ENCODE results near the gene SAMD10.
"Not testable (repeated sequence)": the region's sequence is repeated elsewhere in the genome, so short reads cannot be mapped to it uniquely, and the experiment has no call there.

Gene SAMD10

DNA sequence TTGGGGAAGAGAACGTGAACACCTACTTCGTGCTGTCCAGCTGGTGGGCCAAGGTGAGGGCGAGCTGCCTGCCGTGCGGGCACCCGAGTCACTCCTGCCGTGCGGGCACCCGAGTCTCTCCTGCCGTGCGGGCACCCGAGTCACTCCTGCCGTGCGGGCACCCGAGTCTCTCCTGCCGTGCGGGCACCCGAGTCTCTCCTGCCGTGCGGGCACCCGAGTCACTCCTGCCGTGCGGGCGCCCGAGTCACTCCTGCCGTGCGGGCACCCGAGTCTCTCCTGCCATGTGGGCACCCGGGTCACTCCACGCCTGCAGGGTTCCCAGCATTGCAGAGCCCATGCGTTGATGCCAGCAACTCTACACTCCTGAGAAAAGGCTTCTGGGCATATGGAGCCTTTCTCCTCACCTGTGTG lies 50.0 kb downstream of the SAMD10 start:
- not testable (repeated sequence) for H3K4me3 ChIP-seq (ENCODE audit: low read depth, low read length); DNase-seq (ENCODE audit: low read depth)

DNA sequence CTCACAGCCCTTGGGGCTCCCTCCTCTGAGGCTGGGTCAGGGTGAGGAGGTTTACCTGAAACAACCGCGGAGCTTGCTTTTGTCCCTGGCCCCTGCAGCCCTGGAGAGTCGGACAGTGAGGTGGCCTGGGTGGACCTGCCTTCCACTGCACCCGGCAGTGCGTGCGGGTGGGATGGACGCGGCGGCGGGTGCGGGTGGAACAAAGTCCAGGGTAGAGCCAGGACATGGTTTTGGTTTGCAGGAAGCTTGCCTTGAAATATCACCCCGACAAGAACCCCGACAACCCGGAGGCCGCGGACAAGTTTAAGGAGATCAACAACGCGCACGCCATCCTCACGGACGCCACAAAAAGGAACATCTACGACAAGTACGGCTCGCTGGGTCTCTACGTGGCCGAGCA lies 50.4 kb downstream of the SAMD10 start:
- DNase-seq (ENCODE audit: low read depth): no peak
- H3K4me3 ChIP-seq (ENCODE audit: low read depth, low read length): no peak overlapping the region

- DNase-seq (ENCODE audit: low read depth): no peak
- H3K4me3 ChIP-seq (ENCODE audit: low read depth, low read length): no peak overlapping the region
Observed at GRCh38 chr20:63926298-63926697, 53.1 kb downstream of the SAMD10 start.

DNA sequence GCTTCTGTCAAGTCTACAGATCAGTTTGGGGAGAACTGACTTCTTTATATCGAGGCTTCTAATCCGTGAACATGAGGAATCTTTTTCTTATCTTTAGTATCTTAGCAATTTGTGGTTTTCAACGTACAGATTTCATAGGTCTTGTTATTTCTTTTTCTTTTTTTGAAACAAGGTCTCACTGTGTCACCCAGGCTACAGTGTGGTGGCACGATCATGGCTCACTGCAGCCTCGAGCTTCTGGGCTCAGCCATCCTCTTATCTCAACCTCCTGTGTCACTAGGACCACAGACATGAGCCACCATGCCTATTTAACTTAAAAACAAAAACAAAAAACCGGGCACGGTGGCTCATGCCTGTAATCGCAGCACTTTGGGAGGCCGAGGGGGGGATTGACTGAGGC lies 55.2 kb downstream of the SAMD10 start:
- DNase-seq (ENCODE audit: low read depth): no peak
- H3K4me3 ChIP-seq (ENCODE audit: low read depth, low read length): no peak overlapping the region
